Fibroblast of upper back skin (primary cell): ENCODE data around the gene ZFR.
"Not testable (repeated sequence)": the region's sequence is repeated elsewhere in the genome, so short reads cannot be mapped to it uniquely, and the experiment has no call there.

Experiments used
- DNase-seq: peaks from one replicate; pipeline ENCODE4 v3.0.0-alpha.2; 2013

ZFR gene

GRCh38 chr5:32444431-32445286 is at the start of gene ZFR:
Gene ZFR, minus strand, starts transcription at chr5:32444740. Its CDS starts 82 bp downstream, at chr5:32444658.
- peak; percentile 87 for DNase-seq

- DNase-seq: no peak
Measured at GRCh38 chr5:32490972-32491557, 46.5 kb upstream of the ZFR start.

GRCh38 chr5:32489791-32490562 is 45.4 kb upstream of the ZFR start:
- DNase-seq: peak; percentile 91

GRCh38 chr5:32487424-32487823 is 42.9 kb upstream of the ZFR start:
- DNase-seq: no peak

GRCh38 chr5:32487008-32487407 is 42.5 kb upstream of the ZFR start:
- no peak for DNase-seq

- no peak for DNase-seq
Measured at GRCh38 chr5:32482193-32482592, 37.7 kb upstream of the ZFR start.

- no peak for DNase-seq
Measured at GRCh38 chr5:32479096-32479495, 34.6 kb upstream of the ZFR start.

- no peak for DNase-seq
Measured at GRCh38 chr5:32476891-32477290, 32.4 kb upstream of the ZFR start.

- DNase-seq: no peak
Measured at GRCh38 chr5:32475334-32476097, 31.0 kb upstream of the ZFR start.

- DNase-seq: no peak
Measured at GRCh38 chr5:32474209-32474854, 29.8 kb upstream of the ZFR start.

GRCh38 chr5:32473072-32473471 is 28.5 kb upstream of the ZFR start:
- DNase-seq: no peak

- DNase-seq: no peak
Measured at GRCh38 chr5:32471784-32472183, 27.2 kb upstream of the ZFR start.

- no peak for DNase-seq
Measured at GRCh38 chr5:32465076-32465475, 20.5 kb upstream of the ZFR start.

GRCh38 chr5:32462618-32463017 is 18.1 kb upstream of the ZFR start:
- DNase-seq: peak; percentile 53

GRCh38 chr5:32461441-32462120 is 17.0 kb upstream of the ZFR start:
- DNase-seq: peak; percentile 57

- no peak for DNase-seq
Measured at GRCh38 chr5:32460702-32461101, 16.2 kb upstream of the ZFR start.

GRCh38 chr5:32458880-32459495 is 14.4 kb upstream of the ZFR start:
- no peak for DNase-seq

GRCh38 chr5:32455311-32455710 is 10.8 kb upstream of the ZFR start:
- DNase-seq: no peak

- DNase-seq: no peak
Measured at GRCh38 chr5:32454821-32455220, 10.3 kb upstream of the ZFR start.

- no peak for DNase-seq
Measured at GRCh38 chr5:32453916-32454315, 9.4 kb upstream of the ZFR start.

GRCh38 chr5:32452316-32452715 is 7.8 kb upstream of the ZFR start:
- DNase-seq: not testable (repeated sequence)
